ENCODE measurements around the gene KCNJ1.

- TF ChIP-seq CTCF (IDR thresholded peaks at IDR 0.05) (no peak), POLR2A (IDR thresholded peaks at IDR 0.05) (no peak)
Measured at GRCh38 chr11:128889657-128890213, 22.6 kb upstream of the KCNJ1 start.
